ENCODE results near the gene PPP2R5D.

The PPP2R5D gene

GRCh38 chr6:42970871-42971612 lies 13.3 kb upstream of the PPP2R5D start:
- TF ChIP-seq CTCF (conservative IDR thresholded peaks at IDR 0.05; ENCODE audit: low read length): no peak
- H3K4me3 ChIP-seq (ENCODE audit: low read length): no peak overlapping the region
- no peak for DNase-seq (ENCODE audit: low read depth)

GRCh38 chr6:42971746-42972327 lies 12.5 kb upstream of the PPP2R5D start:
- no peak overlapping the region for H3K4me3 ChIP-seq (ENCODE audit: low read length)
- no peak for TF ChIP-seq CTCF (conservative IDR thresholded peaks at IDR 0.05; ENCODE audit: low read length)
- DNase-seq (ENCODE audit: low read depth): no peak

- no peak for DNase-seq (ENCODE audit: low read depth)
- H3K4me3 ChIP-seq (ENCODE audit: low read length): no peak overlapping the region
- TF ChIP-seq CTCF (conservative IDR thresholded peaks at IDR 0.05; ENCODE audit: low read length): no peak
These were observed 10.4 kb upstream of the PPP2R5D start for GRCh38 chr6:42973926-42974325.

- DNase-seq (ENCODE audit: low read depth): no peak
- no peak for TF ChIP-seq CTCF (conservative IDR thresholded peaks at IDR 0.05; ENCODE audit: low read length)
- H3K4me3 ChIP-seq (ENCODE audit: low read length): no peak overlapping the region
These were observed 9.4 kb upstream of the PPP2R5D start for GRCh38 chr6:42974919-42975505.

GRCh38 chr6:42978487-42978838 lies 5.9 kb upstream of the PPP2R5D start:
- no peak for TF ChIP-seq CTCF (conservative IDR thresholded peaks at IDR 0.05; ENCODE audit: low read length)
- H3K4me3 ChIP-seq (ENCODE audit: low read length): peak overlapping the region; percentile 76
- peak; percentile 23 for DNase-seq (ENCODE audit: low read depth)

GRCh38 chr6:42978839-42979522 lies 5.4 kb upstream of the PPP2R5D start, which contains the start of gene PEX6:
Gene PEX6, minus strand, starts transcription at chr6:42979181. Its CDS starts 31 bp downstream, at chr6:42979150.
- TF ChIP-seq CTCF (conservative IDR thresholded peaks at IDR 0.05; ENCODE audit: low read length): no peak
- DNase-seq (ENCODE audit: low read depth): peak; percentile 81
- peak within 1 kb of the TSS; percentile 76 for H3K4me3 ChIP-seq (ENCODE audit: low read length)

All from AG10803 (cell line).